Ureter (tissue), 1 donor: Measurements from ENCODE around the gene UBTF. TPM values are rescaled to one million over a fixed set of nuclear protein-coding genes. Genes with fewer than 3 reads are reported as not detected.
A peak's percentile ranks its signal among the peaks of the same experiment; 100 is the strongest.

Experiments used
- DNase-seq: peaks from one replicate; pipeline ENCODE4 v3.0.0-alpha.2; 2020; ENCODE audit warnings: low spot score
- total RNA-seq: library from RNA; stranded (reverse); gene quantifications from one replicate; pipeline ENCODE4 v1.2.4, GENCODE V29; 2023
- donor health status: DM: yes; HTN: yes; CAD: no.

Gene UBTF
- total RNA-seq: 108 TPM

- DNase-seq: peak; percentile 74
Measured at GRCh38 chr17:44219616-44220212, at the start of gene UBTF. Gene UBTF, minus strand, starts transcription at chr17:44219675. Its CDS starts 1,446 bp downstream, at chr17:44218229.

GRCh38 chr17:44268709-44269534 lies 49.4 kb upstream of the UBTF start:
- no peak for DNase-seq

GRCh38 chr17:44267818-44268490 lies 48.5 kb upstream of the UBTF start, which contains the start of gene SLC4A1:
Gene SLC4A1, minus strand, starts transcription at chr17:44268135. Its CDS starts 5,269 bp downstream, at chr17:44262866.
- no peak for DNase-seq

GRCh38 chr17:44267165-44267455 lies 47.6 kb upstream of the UBTF start:
- no peak for DNase-seq

- DNase-seq: no peak
Measured at GRCh38 chr17:44266402-44267164, 47.1 kb upstream of the UBTF start.

- DNase-seq: no peak
Measured at GRCh38 chr17:44263345-44263902, 43.9 kb upstream of the UBTF start.

- DNase-seq: no peak
Measured at GRCh38 chr17:44262654-44263225, 43.3 kb upstream of the UBTF start.

- DNase-seq: no peak
Measured at GRCh38 chr17:44260296-44260695, 40.8 kb upstream of the UBTF start.

GRCh38 chr17:44258811-44259351 lies 39.4 kb upstream of the UBTF start:
- no peak for DNase-seq

- DNase-seq: no peak
Measured at GRCh38 chr17:44257815-44258760, 38.6 kb upstream of the UBTF start.

GRCh38 chr17:44256671-44257070 lies 37.2 kb upstream of the UBTF start:
- DNase-seq: no peak

- no peak for DNase-seq
Measured at GRCh38 chr17:44255915-44256314, 36.4 kb upstream of the UBTF start.

- DNase-seq: no peak
Measured at GRCh38 chr17:44254361-44255095, 35.1 kb upstream of the UBTF start.

GRCh38 chr17:44253006-44253405 lies 33.5 kb upstream of the UBTF start:
- no peak for DNase-seq

- no peak for DNase-seq
Measured at GRCh38 chr17:44251062-44251461, 31.6 kb upstream of the UBTF start.

GRCh38 chr17:44249501-44250246 lies 30.2 kb upstream of the UBTF start:
- no peak for DNase-seq

- no peak for DNase-seq
Measured at GRCh38 chr17:44247876-44248736, 28.6 kb upstream of the UBTF start.

- no peak for DNase-seq
Measured at GRCh38 chr17:44247440-44247841, 28.0 kb upstream of the UBTF start.
